Measurements from ENCODE around the gene TRAF3IP1. TPM values are rescaled to one million over a fixed set of nuclear protein-coding genes. Genes with fewer than 3 reads are reported as not detected.

Gene TRAF3IP1
- total and polyA plus RNA-seq, 4 donors, result 4.0 to 9.1 (median 4.6) TPM

- Histone ChIP-seq H3K4me1 (ENCODE audit: control insufficient read depth in 4 of 4, insufficient read depth in 4 of 4, low read length in 3 of 4) (peaks cover 4 to 25% (median 13%) of the 10 kb centered on the region in 4 donors), H3K36me3 (ENCODE audit: control insufficient read depth in 4 of 4, insufficient read depth in 3 of 4, low read depth in 1 of 4, low read length in 3 of 4) (peaks cover 0 to 2% (median 0%) of the 10 kb centered on the region in 4 donors), H3K9ac (ENCODE audit: low read depth in 1 of 2, low read length in 2 of 2) (peak overlapping the region; percentile 85 to 89), H3K27me3 (ENCODE audit: control insufficient read depth in 4 of 4, insufficient read depth in 4 of 4, low read length in 3 of 4) (no peaks in the 10 kb centered on the region), H3K27ac (ENCODE audit: low read depth in 1 of 2, low read length in 2 of 2) (peak overlapping the region; percentile 93 to 96), H3K9me3 (ENCODE audit: control insufficient read depth in 4 of 4, low read length in 3 of 4) (peaks cover 0 to 2% (median 0%) of the 10 kb centered on the region in 4 donors), H3K4me3 (ENCODE audit: low read depth in 1 of 3, low read length in 3 of 3) (peak overlapping the region; percentile 91)
- TF ChIP-seq RAD21 (IDR thresholded peaks at IDR 0.05) (no peak), HNF4A (conservative IDR thresholded peaks at IDR 0.05) (no peak), FOXA2 (IDR thresholded peaks at IDR 0.05) (no peak), REST (IDR thresholded peaks at IDR 0.05) (no peak), YY1 (IDR thresholded peaks at IDR 0.05) (no peak), CTCF (IDR thresholded peaks at IDR 0.05; ENCODE audit: low read depth, low read length, missing input control) (no peak), NR2F2 (IDR thresholded peaks at IDR 0.05) (no peak), EGR1 (IDR thresholded peaks at IDR 0.05; ENCODE audit: low read depth in 2 of 2) (no peak), JUND (IDR thresholded peaks at IDR 0.05) (no peak), SP1 (IDR thresholded peaks at IDR 0.05) (no peak), TAF1 (conservative IDR thresholded peaks at IDR 0.05) (no peak), ATF3 (IDR thresholded peaks at IDR 0.05) (no peak), HNF4G (IDR thresholded peaks at IDR 0.05) (no peak), FOXA1 (IDR thresholded peaks at IDR 0.05) (no peak), ZBTB33 (IDR thresholded peaks at IDR 0.05) (no peak), GABPA (IDR thresholded peaks at IDR 0.05 in 1 of 2, conservative IDR thresholded peaks at IDR 0.05 in 1 of 2) (no peak), MAX (IDR thresholded peaks at IDR 0.05) (no peak), RXRA (IDR thresholded peaks at IDR 0.05) (no peak)
- WGBS, result 10% methylated on average over 20 of the region's 20 CpGs
- DNase-seq (ENCODE audit: low spot score), result no peak
These were observed 107.3 kb downstream of the TRAF3IP1 start for GRCh38 chr2:238427435-238428162.

Measured in liver (tissue), 9 donors.